ENCODE measurements around the gene MDN1. TPM values are rescaled to one million over a fixed set of nuclear protein-coding genes. Genes with fewer than 3 reads are reported as not detected.

The MDN1 gene
- polyA plus RNA-seq, 2 of the 4 experiments (the other 2 are of a cell fraction): 6.4 to 20.5 TPM

DNA sequence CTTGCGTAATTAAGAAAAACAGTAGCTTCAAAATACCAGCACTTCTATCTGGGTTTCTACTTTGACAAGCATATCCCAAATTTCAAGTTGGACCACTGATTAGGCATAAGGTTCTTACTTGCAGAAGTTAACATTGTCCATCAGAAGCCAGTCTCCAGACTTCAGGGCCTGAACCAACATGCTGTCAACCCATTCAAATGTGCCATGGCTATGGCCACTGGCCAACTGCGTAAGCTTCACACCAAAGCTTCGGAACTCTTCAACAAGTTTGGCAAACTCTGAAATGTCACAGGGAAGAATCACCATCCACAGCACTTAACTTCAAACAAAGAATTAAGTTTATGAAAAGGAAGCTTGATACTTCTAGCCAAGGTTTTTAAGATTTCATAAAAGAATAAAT, 103.1 kb downstream of the MDN1 start:
- no peak for TF ChIP-seq GATA3 (IDR thresholded peaks at IDR 0.05; ENCODE audit: borderline replicate concordance)
- TF ChIP-seq, protein P1, sequence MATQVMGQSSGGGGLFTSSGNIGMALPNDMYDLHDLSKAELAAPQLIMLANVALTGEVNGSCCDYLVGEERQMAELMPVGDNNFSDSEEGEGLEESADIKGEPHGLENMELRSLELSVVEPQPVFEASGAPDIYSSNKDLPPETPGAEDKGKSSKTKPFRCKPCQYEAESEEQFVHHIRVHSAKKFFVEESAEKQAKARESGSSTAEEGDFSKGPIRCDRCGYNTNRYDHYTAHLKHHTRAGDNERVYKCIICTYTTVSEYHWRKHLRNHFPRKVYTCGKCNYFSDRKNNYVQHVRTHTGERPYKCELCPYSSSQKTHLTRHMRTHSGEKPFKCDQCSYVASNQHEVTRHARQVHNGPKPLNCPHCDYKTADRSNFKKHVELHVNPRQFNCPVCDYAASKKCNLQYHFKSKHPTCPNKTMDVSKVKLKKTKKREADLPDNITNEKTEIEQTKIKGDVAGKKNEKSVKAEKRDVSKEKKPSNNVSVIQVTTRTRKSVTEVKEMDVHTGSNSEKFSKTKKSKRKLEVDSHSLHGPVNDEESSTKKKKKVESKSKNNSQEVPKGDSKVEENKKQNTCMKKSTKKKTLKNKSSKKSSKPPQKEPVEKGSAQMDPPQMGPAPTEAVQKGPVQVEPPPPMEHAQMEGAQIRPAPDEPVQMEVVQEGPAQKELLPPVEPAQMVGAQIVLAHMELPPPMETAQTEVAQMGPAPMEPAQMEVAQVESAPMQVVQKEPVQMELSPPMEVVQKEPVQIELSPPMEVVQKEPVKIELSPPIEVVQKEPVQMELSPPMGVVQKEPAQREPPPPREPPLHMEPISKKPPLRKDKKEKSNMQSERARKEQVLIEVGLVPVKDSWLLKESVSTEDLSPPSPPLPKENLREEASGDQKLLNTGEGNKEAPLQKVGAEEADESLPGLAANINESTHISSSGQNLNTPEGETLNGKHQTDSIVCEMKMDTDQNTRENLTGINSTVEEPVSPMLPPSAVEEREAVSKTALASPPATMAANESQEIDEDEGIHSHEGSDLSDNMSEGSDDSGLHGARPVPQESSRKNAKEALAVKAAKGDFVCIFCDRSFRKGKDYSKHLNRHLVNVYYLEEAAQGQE (IDR thresholded peaks at IDR 0.05): no peak
- TF ChIP-seq SREBF2 (IDR thresholded peaks at IDR 0.05): no peak
- no peak for TF ChIP-seq JUNB (IDR thresholded peaks at IDR 0.05)
- TF ChIP-seq POLR2A (IDR thresholded peaks at IDR 0.05; ENCODE audit: low read length): no peak
- no peak for ATAC-seq
- no peak overlapping the region for H3K27ac ChIP-seq
- POLR2A ChIA-PET: no interaction called here
- H3K9me3 ChIP-seq: no peaks in the 10 kb centered on the region
- no peaks in the 10 kb centered on the region for H3K4me1 ChIP-seq
- CTCF ChIA-PET: no interaction called here
- no peak for DNase-seq (ENCODE audit: low read depth in 1 of 2, low spot score in 1 of 2)
- 90% methylated on average over 3 of the region's 3 CpGs for WGBS (ENCODE audit: missing lambda C conversion rate)
- no peak overlapping the region for H3K4me3 ChIP-seq
- no peak for FAIRE-seq
- no peak overlapping the region for H3K4me2 ChIP-seq

DNA sequence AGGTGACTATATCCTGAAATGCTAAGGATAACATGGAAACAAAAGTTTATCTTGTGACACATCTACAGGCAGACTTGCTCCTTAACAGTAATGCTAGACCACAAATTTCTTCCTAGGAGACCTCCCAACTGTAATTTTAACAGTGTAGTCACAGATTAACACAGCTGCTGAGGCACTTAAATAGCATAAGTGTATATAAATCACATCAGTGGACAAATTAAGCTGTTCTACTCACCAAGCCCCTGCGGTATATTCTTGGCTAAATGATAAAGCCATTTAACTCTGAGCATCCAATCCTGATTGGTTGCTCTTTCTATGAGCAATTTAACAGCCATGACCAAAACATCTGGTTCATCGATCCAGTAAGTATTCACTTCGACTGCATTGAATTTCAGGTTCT, 107.8 kb downstream of the MDN1 start:
- 92% methylated on average over 3 of the region's 3 CpGs for WGBS (ENCODE audit: missing lambda C conversion rate)
- no peak overlapping the region for H3K4me2 ChIP-seq
- ATAC-seq (no peak), FAIRE-seq (no peak), DNase-seq (ENCODE audit: low read depth in 1 of 2, low spot score in 1 of 2) (no peak)
- no peak overlapping the region for H3K27ac ChIP-seq
- TF ChIP-seq NPAS2 (CRISPR knock-in tag; IDR thresholded peaks at IDR 0.05; ENCODE audit: borderline replicate concordance) (no peak), JUN (IDR thresholded peaks at IDR 0.05) (no peak), KDM1A (IDR thresholded peaks at IDR 0.05; ENCODE audit: low read depth) (no peak), FOXS1 (CRISPR knock-in tag; IDR thresholded peaks at IDR 0.05) (no peak), GATA3 (IDR thresholded peaks at IDR 0.05; ENCODE audit: borderline replicate concordance) (no peak), MAFK (IDR thresholded peaks at IDR 0.05; ENCODE audit: partially characterized antibody) (no peak), HOXB5 (CRISPR knock-in tag; IDR thresholded peaks at IDR 0.05) (no peak), HEYL (CRISPR knock-in tag; IDR thresholded peaks at IDR 0.05) (no peak), ESRRA (IDR thresholded peaks at IDR 0.05; ENCODE audit: borderline replicate concordance, low read length) (no peak), CBX8 (IDR thresholded peaks at IDR 0.05) (no peak), TP53 (CRISPR knock-in tag; IDR thresholded peaks at IDR 0.05) (no peak), BHLHE40 (IDR thresholded peaks at IDR 0.05; ENCODE audit: low read depth, low read length) (no peak), ZSCAN20 (CRISPR knock-in tag; IDR thresholded peaks at IDR 0.05) (no peak), RAD21 (conservative IDR thresholded peaks at IDR 0.05 in 1 of 2, IDR thresholded peaks at IDR 0.05 in 1 of 2) (no peak), NR3C1 (IDR thresholded peaks at IDR 0.05) (no peak), HOXA7 (CRISPR knock-in tag; IDR thresholded peaks at IDR 0.05) (no peak)
- TF ChIP-seq, protein P1 (IDR thresholded peaks at IDR 0.05): no peak
- TF ChIP-seq, protein P2, sequence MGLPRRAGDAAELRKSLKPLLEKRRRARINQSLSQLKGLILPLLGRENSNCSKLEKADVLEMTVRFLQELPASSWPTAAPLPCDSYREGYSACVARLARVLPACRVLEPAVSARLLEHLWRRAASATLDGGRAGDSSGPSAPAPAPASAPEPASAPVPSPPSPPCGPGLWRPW (IDR thresholded peaks at IDR 0.05): no peak
- no peak overlapping the region for H3K4me3 ChIP-seq
- CTCF ChIA-PET: interaction anchor here (0.7 kb wide), 1 partner anchor 18 kb away, joined by 3 read pairs; no protein-coding TSS in a partner anchor
- H3K4me1 ChIP-seq: no peaks in the 10 kb centered on the region
- H3K9me3 ChIP-seq: no peaks in the 10 kb centered on the region
- POLR2A ChIA-PET: no interaction called here

All from A549 (cell line).